ENCODE measurements around the gene CMTM5. TPM values are rescaled to one million over a fixed set of nuclear protein-coding genes. Genes with fewer than 3 reads are reported as not detected.
"Not testable (repeated sequence)": the region's sequence is repeated elsewhere in the genome, so short reads cannot be mapped to it uniquely, and the experiment has no call there.

The CMTM5 gene
- total RNA-seq, 4 donors from 2014 or later = 1.5 TPM; not detected in 3

GRCh38 chr14:23385244-23385641 is 8.4 kb downstream of the CMTM5 start:
- H3K9me3 ChIP-seq = no peaks in the 10 kb centered on the region
- no peaks in the 10 kb centered on the region for H3K36me3 ChIP-seq
- no peak overlapping the region for H3K27ac ChIP-seq
- H3K4me3 ChIP-seq (replicated peaks in 1 of 3) = no peak overlapping the region
- no peaks in the 10 kb centered on the region for H3K27me3 ChIP-seq
- DNase-seq = no peak
- 86% methylated on average over 2 of the region's 2 CpGs for WGBS, 2 donors
- TF ChIP-seq POLR2A (IDR thresholded peaks at IDR 0.05) (no peak), CTCF (IDR thresholded peaks at IDR 0.05) (no peak)
- H3K4me1 ChIP-seq = no peaks in the 10 kb centered on the region
- intact Hi-C loops (cut with DNase I) = loop anchor here (10.0 kb wide), 1 partner anchor 270 kb away; the partner anchor contains the start of gene CEBPE

GRCh38 chr14:23385642-23386265 is 8.9 kb downstream of the CMTM5 start:
- Histone ChIP-seq H3K4me3 (replicated peaks in 1 of 3) (no peak overlapping the region), H3K27me3 (no peaks in the 10 kb centered on the region), H3K9me3 (no peaks in the 10 kb centered on the region), H3K27ac (no peak overlapping the region), H3K4me1 (no peaks in the 10 kb centered on the region), H3K36me3 (no peaks in the 10 kb centered on the region)
- intact Hi-C loops (cut with DNase I) = loop anchor here (10.0 kb wide), 1 partner anchor 271 kb away; the partner anchor contains the start of gene CEBPE
- 80 to 81% methylated on average over 7 to 9 of the region's 18 CpGs for WGBS, 2 donors
- no peak for DNase-seq
- TF ChIP-seq CTCF (IDR thresholded peaks at IDR 0.05) (no peak), POLR2A (IDR thresholded peaks at IDR 0.05) (no peak)

- intact Hi-C loops (cut with DNase I) = loop anchor here (10.0 kb wide), 1 partner anchor 271 kb away; the partner anchor contains the start of gene CEBPE
These were observed 9.4 kb downstream of the CMTM5 start for GRCh38 chr14:23386266-23386657.

GRCh38 chr14:23386999-23387398 is 10.2 kb downstream of the CMTM5 start:
- no peaks in the 10 kb centered on the region for H3K36me3 ChIP-seq
- WGBS, 2 donors = 83 to 84% methylated on average over 1 of the region's 1 CpG
- no peak overlapping the region for H3K4me3 ChIP-seq (replicated peaks in 1 of 3)
- TF ChIP-seq CTCF (IDR thresholded peaks at IDR 0.05) = no peak
- TF ChIP-seq POLR2A (IDR thresholded peaks at IDR 0.05) = no peak
- intact Hi-C loops (cut with DNase I) = loop anchor here (10.0 kb wide), 1 partner anchor 272 kb away; the partner anchor contains the start of gene CEBPE
- H3K27ac ChIP-seq = no peak overlapping the region
- DNase-seq = no peak
- H3K4me1 ChIP-seq = no peaks in the 10 kb centered on the region
- no peaks in the 10 kb centered on the region for H3K27me3 ChIP-seq
- H3K9me3 ChIP-seq = no peaks in the 10 kb centered on the region

More at GRCh38 chr14:23386266-23386657, 9.4 kb downstream of the CMTM5 start:
- not testable (repeated sequence) for H3K9me3 ChIP-seq; H3K4me1 ChIP-seq; H3K36me3 ChIP-seq; H3K27ac ChIP-seq; H3K4me3 ChIP-seq (replicated peaks in 1 of 3); H3K27me3 ChIP-seq; DNase-seq
- 83 to 91% methylated on average over 17 of the region's 17 CpGs for WGBS, 2 donors

- H3K27ac ChIP-seq = no peak overlapping the region
- H3K9me3 ChIP-seq = no peaks in the 10 kb centered on the region
- WGBS, 2 donors = 70 to 77% methylated on average over 23 to 26 of the region's 26 CpGs
- H3K4me3 ChIP-seq (replicated peaks in 1 of 3) = no peak overlapping the region
- no peaks in the 10 kb centered on the region for H3K27me3 ChIP-seq
- TF ChIP-seq POLR2A (IDR thresholded peaks at IDR 0.05) = no peak
- TF ChIP-seq CTCF (IDR thresholded peaks at IDR 0.05) = no peak
- intact Hi-C loops (cut with DNase I) = loop anchor here (10.0 kb wide), 1 partner anchor 273 kb away; the partner anchor contains the start of gene CEBPE
- DNase-seq = no peak
- no peaks in the 10 kb centered on the region for H3K4me1 ChIP-seq
- H3K36me3 ChIP-seq = no peaks in the 10 kb centered on the region
These were observed 11.4 kb downstream of the CMTM5 start for GRCh38 chr14:23387916-23388882.
